ENCODE measurements around the gene PF4V1. TPM values are rescaled to one million over a fixed set of nuclear protein-coding genes. Genes with fewer than 3 reads are reported as not detected.

The PF4V1 gene
- total and polyA plus RNA-seq, 9 of the 15 experiments (the other 6 are each of a cell fraction or from before 2014, with no cell fraction given), result not detected

DNA sequence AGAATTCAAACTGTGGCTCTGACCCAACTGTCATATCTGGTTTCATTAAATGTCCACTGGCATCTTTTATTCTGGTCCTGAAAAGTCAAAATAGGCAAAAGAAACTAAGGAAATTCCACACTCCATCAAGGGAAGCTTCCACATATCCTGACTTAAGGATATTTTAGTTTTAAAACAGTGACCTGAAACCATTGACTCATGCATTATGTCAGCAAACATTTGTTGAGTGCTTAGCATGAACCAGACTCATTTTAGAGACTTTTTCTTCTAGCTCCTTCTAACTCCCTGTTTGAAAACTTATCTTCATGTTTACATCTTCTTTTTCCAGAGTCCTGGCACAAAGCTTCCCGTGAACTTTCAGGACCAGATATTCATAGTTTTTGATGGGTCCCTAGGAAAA lies 9.2 kb downstream of the PF4V1 start (continued):
- TF ChIP-seq ZNF274 (IDR thresholded peaks at IDR 0.05; ENCODE audit: borderline replicate concordance, low read depth, low read length) (no peak), HNRNPK (IDR thresholded peaks at IDR 0.05; ENCODE audit: low read depth, low read length, poor library complexity, severe bottlenecking) (no peak), CBX5 (IDR thresholded peaks at IDR 0.05; ENCODE audit: borderline replicate concordance, low read depth) (no peak)
- TF ChIP-seq, protein P1, sequence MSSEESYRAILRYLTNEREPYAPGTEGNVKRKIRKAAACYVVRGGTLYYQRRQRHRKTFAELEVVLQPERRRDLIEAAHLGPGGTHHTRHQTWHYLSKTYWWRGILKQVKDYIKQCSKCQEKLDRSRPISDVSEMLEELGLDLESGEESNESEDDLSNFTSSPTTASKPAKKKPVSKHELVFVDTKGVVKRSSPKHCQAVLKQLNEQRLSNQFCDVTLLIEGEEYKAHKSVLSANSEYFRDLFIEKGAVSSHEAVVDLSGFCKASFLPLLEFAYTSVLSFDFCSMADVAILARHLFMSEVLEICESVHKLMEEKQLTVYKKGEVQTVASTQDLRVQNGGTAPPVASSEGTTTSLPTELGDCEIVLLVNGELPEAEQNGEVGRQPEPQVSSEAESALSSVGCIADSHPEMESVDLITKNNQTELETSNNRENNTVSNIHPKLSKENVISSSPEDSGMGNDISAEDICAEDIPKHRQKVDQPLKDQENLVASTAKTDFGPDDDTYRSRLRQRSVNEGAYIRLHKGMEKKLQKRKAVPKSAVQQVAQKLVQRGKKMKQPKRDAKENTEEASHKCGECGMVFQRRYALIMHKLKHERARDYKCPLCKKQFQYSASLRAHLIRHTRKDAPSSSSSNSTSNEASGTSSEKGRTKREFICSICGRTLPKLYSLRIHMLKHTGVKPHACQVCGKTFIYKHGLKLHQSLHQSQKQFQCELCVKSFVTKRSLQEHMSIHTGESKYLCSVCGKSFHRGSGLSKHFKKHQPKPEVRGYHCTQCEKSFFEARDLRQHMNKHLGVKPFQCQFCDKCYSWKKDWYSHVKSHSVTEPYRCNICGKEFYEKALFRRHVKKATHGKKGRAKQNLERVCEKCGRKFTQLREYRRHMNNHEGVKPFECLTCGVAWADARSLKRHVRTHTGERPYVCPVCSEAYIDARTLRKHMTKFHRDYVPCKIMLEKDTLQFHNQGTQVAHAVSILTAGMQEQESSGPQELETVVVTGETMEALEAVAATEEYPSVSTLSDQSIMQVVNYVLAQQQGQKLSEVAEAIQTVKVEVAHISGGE (CRISPR knock-in tag; IDR thresholded peaks at IDR 0.05), result no peak
- TF ChIP-seq, protein P2, sequence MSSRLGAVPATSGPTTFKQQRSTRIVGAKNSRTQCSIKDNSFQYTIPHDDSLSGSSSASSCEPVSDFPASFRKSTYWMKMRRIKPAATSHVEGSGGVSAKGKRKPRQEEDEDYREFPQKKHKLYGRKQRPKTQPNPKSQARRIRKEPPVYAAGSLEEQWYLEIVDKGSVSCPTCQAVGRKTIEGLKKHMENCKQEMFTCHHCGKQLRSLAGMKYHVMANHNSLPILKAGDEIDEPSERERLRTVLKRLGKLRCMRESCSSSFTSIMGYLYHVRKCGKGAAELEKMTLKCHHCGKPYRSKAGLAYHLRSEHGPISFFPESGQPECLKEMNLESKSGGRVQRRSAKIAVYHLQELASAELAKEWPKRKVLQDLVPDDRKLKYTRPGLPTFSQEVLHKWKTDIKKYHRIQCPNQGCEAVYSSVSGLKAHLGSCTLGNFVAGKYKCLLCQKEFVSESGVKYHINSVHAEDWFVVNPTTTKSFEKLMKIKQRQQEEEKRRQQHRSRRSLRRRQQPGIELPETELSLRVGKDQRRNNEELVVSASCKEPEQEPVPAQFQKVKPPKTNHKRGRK (tag; IDR thresholded peaks at IDR 0.05), result no peak
